Measurements from ENCODE around the gene PPP1R36. TPM values are rescaled to one million over a fixed set of nuclear protein-coding genes. Genes with fewer than 3 reads are reported as not detected.
"Not testable (repeated sequence)": the region's sequence is repeated elsewhere in the genome, so short reads cannot be mapped to it uniquely, and the experiment has no call there.

The PPP1R36 gene
- total RNA-seq, 1 donor from 2014 or later = 1.1 TPM

GRCh38 chr14:64513271-64513670, 36.5 kb upstream of the PPP1R36 start:
- H3K27ac Mint-ChIP-seq (ENCODE audit: unreplicated experiment) = no peak overlapping the region
- TF ChIP-seq CTCF (IDR thresholded peaks at IDR 0.05) = no peak
- H3K4me3 Mint-ChIP-seq (ENCODE audit: unreplicated experiment) = no peak overlapping the region
- peaks cover 65% of the 10 kb centered on the region for H3K4me1 Mint-ChIP-seq (ENCODE audit: low read depth)
- no peaks in the 10 kb centered on the region for H3K36me3 Mint-ChIP-seq (ENCODE audit: low read depth)
- H3K9me3 Mint-ChIP-seq (ENCODE audit: low read depth) = no peaks in the 10 kb centered on the region
- DNase-seq (ENCODE audit: low spot score) = no peak
- no peaks in the 10 kb centered on the region for H3K27me3 Mint-ChIP-seq (ENCODE audit: low read depth)

GRCh38 chr14:64515053-64515452, 34.7 kb upstream of the PPP1R36 start:
- H3K36me3 Mint-ChIP-seq (ENCODE audit: low read depth) = no peaks in the 10 kb centered on the region
- H3K27me3 Mint-ChIP-seq (ENCODE audit: low read depth) = no peaks in the 10 kb centered on the region
- H3K4me3 Mint-ChIP-seq (ENCODE audit: unreplicated experiment) = no peak overlapping the region
- no peak for DNase-seq (ENCODE audit: low spot score)
- no peak overlapping the region for H3K27ac Mint-ChIP-seq (ENCODE audit: unreplicated experiment)
- H3K9me3 Mint-ChIP-seq (ENCODE audit: low read depth) = no peaks in the 10 kb centered on the region
- peaks cover 51% of the 10 kb centered on the region for H3K4me1 Mint-ChIP-seq (ENCODE audit: low read depth)
- TF ChIP-seq CTCF (IDR thresholded peaks at IDR 0.05) = no peak

GRCh38 chr14:64516969-64517368, 32.8 kb upstream of the PPP1R36 start:
- no peak overlapping the region for H3K4me3 Mint-ChIP-seq (ENCODE audit: unreplicated experiment)
- no peaks in the 10 kb centered on the region for H3K36me3 Mint-ChIP-seq (ENCODE audit: low read depth)
- H3K4me1 Mint-ChIP-seq (ENCODE audit: low read depth) = peaks cover 36% of the 10 kb centered on the region
- H3K27me3 Mint-ChIP-seq (ENCODE audit: low read depth) = no peaks in the 10 kb centered on the region
- no peak for DNase-seq (ENCODE audit: low spot score)
- no peak overlapping the region for H3K27ac Mint-ChIP-seq (ENCODE audit: unreplicated experiment)
- no peaks in the 10 kb centered on the region for H3K9me3 Mint-ChIP-seq (ENCODE audit: low read depth)
- TF ChIP-seq CTCF (IDR thresholded peaks at IDR 0.05) = no peak

GRCh38 chr14:64517667-64518066, 32.1 kb upstream of the PPP1R36 start:
- not testable (repeated sequence) for H3K9me3 Mint-ChIP-seq (ENCODE audit: low read depth); DNase-seq (ENCODE audit: low spot score); H3K4me3 Mint-ChIP-seq (ENCODE audit: unreplicated experiment); H3K27me3 Mint-ChIP-seq (ENCODE audit: low read depth); H3K27ac Mint-ChIP-seq (ENCODE audit: unreplicated experiment); H3K36me3 Mint-ChIP-seq (ENCODE audit: low read depth)
- H3K4me1 Mint-ChIP-seq (ENCODE audit: low read depth) = peaks cover 30% of the 10 kb centered on the region

GRCh38 chr14:64518229-64518628, 31.5 kb upstream of the PPP1R36 start:
- Mint-ChIP-seq H3K36me3 (ENCODE audit: low read depth) (no peaks in the 10 kb centered on the region), H3K27me3 (ENCODE audit: low read depth) (no peaks in the 10 kb centered on the region), H3K27ac (ENCODE audit: unreplicated experiment) (peak overlapping the region; percentile 1), H3K4me3 (ENCODE audit: unreplicated experiment) (no peak overlapping the region), H3K4me1 (ENCODE audit: low read depth) (peaks cover 28% of the 10 kb centered on the region), H3K9me3 (ENCODE audit: low read depth) (no peaks in the 10 kb centered on the region)
- TF ChIP-seq CTCF (IDR thresholded peaks at IDR 0.05) = no peak
- no peak for DNase-seq (ENCODE audit: low spot score)

- Mint-ChIP-seq H3K36me3 (ENCODE audit: low read depth) (peaks cover 2% of the 10 kb centered on the region), H3K27me3 (ENCODE audit: low read depth) (no peaks in the 10 kb centered on the region), H3K4me1 (ENCODE audit: low read depth) (peaks cover 18% of the 10 kb centered on the region), H3K4me3 (ENCODE audit: unreplicated experiment) (no peak overlapping the region), H3K27ac (ENCODE audit: unreplicated experiment) (peak overlapping the region; percentile 19), H3K9me3 (ENCODE audit: low read depth) (no peaks in the 10 kb centered on the region)
- no peak for TF ChIP-seq CTCF (IDR thresholded peaks at IDR 0.05)
- DNase-seq (ENCODE audit: low spot score) = no peak
Observed at GRCh38 chr14:64520699-64521098, 29.1 kb upstream of the PPP1R36 start.
